Measurements from ENCODE around the gene CAPN7.

The CAPN7 gene

DNA sequence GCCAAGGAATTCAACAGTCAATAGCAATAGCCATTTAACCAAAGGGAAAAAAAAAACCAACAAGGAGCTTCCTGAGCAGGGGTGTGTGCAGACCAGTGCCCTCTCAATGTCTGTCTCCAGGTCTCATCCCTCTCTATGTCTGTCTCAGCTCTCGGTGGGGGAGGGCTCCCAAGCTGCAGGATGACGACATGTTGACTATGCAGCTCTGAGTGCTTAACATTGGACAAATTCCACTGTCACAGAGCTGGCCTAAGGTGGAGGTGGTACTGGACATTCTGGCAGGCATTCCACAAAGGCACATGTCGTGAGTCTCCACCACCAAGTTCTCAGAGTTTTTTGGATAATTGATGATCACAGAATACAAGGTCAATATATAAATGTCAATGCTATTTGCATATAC lies 2.0 kb upstream of the CAPN7 start:
- FAIRE-seq = no peak

GRCh38 chr3:15205482-15205933 lies 538 bp upstream of the CAPN7 start:
- FAIRE-seq = no peak

- FAIRE-seq = no peak
Observed at GRCh38 chr3:15206662-15207576, 873 bp downstream of the CAPN7 start.

DNA sequence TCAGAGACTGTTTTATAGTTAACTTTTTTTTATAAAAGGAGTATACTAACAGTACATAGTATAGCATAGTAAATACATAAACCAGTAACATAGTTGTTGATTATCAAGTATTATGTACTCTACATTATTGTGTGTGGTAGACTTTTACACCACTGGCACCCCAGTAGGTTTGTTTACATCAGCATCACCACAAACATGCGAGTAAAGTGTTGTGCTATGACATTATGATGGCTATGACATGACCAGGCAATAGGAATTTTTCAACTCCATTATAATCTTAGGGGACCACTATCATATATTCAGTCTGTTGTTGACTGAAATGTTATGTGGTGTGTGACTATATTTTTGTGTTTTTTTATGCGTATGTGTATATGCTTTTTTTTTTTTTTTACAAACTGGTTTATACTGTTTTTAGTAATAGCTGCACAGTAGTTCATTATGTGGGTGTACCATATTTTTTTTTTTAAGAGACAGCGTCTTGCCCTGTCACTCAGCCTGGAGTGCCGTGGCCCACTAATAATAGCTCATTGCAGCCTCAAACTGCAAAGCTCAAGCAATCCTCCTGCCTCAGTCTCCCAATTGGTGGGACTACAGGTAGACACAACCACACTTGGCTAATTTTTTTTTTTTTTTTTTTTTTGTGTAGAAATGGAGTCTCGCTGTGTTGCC lies 1.9 kb downstream of the CAPN7 start:
- FAIRE-seq = no peak

DNA sequence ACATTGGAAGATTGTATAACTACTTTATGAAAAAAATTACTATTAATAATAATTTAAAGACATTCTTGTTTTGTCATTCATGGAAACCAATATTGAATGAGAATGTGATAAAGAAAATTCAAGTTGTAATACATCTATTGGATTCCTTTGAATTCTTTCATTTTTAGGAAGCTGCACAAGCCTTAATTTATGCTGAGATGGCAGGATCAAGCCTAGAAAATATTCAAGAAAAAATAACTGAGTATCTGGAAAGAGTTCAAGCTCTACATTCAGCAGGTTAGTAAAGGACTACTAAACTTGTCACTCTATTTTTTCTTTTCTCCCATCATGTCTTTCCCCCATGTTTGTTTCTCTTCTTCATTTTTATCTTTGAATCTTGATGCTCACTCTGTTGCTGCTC lies 5.9 kb downstream of the CAPN7 start:
- no peak for FAIRE-seq

- no peak for FAIRE-seq
Observed at GRCh38 chr3:15214758-15215157, 8.7 kb downstream of the CAPN7 start.

DNA sequence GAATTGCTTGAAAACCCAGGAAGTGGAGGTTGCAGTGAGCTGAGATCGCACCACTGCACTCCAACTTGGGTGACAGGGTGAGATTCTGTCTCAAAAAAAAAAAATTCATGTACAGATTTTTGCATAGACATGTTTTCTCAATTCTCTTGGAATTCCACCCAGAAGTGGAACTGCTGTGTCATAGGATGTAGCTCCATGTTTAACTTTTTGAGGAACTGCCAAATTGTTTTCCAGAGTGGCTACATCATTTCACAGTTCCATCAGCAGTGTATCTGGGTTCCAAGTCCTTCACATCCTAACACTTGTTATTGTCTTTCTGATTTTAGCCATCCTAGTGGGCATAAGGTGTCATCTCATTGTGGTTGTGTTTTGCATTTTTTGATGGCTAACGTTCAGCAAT lies 9.9 kb downstream of the CAPN7 start:
- FAIRE-seq = no peak

DNA sequence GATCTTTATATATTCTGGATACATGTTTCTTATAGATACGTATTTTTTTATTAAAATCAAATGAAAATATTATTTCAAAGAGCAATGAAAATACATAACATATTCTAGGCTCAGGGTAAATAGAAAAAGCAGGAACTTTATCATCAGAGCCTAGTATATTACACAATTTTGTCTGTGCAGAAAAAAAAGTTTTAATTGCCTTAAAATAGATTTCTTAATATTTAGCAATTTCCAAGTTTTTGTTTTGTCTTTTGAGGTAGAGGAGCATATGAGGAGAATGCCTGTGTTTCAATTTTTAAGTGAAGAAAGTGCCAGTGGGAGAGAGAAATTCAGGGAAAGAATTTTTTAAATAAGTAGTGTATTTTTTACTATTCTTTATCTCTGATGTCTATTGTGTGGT lies 10.5 kb downstream of the CAPN7 start:
- no peak for FAIRE-seq

DNA sequence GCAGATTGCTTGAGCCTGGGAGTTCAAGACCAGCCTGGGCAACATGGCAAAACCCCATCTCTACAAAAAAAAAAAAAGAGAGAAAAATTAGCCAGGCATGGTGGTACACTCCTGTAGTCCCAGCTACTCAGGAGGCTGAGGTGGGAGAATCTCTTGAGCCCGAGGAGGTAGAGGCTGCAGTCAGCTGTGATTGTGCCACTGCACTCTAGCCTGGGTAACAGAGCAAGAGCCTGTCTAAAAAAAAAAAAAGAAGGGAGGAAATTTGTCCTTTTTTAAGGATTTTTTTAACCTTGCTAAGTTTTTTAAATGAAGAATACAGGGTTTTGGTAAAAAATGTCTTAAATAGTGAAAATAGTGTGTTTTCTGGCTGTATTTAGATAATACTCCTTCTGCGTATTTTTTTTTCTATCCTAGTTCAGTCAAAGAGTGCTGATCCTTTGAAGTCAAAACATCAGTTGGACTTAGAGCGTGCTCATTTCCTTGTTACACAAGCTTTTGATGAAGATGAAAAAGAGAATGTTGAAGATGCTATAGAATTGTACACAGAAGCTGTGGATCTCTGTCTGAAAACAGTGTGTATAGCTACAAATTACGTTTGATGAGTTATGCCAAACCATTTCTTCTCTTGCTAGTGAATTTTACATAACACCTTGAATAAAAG lies 11.1 kb downstream of the CAPN7 start:
- FAIRE-seq = peak; percentile 13

- FAIRE-seq = no peak
Observed at GRCh38 chr3:15217841-15218267, 11.8 kb downstream of the CAPN7 start.

DNA sequence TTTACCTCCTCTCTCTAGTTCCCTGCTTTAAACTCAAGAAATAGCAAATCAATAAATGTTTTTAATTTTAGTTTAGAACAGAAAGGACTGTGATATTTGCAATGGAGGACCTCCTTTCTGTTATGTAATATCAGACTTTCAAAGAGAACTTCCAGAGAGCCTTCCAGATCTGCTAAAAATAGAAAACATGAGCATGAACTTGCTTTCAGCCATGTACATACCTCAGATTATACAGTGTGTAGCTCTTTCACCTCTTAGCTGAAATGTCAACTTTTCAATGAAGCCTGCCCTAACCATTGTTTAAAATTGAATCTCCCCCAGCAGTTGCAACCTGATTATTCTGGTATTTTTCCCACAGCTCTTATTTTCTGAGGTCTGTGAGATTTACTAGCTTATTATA lies 12.6 kb downstream of the CAPN7 start:
- FAIRE-seq = no peak

DNA sequence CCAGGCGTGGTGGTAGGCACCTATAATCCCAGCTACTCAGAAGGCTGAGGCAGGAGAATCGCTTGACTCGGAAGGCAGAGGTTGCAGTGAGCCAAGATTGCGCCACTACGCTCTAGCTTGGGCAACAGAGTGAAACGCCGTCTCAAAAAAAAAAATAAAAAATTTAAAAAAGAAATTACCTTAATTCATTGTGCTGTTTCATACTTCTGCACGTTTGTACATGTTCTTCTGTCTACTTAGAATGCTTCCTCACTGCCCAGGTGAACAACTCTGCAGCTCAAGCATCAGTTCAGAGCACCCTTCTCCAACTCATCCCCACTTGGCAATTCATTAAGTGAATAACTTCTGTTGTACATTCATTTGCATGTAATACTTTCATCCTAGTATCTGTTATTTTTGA lies 14.0 kb downstream of the CAPN7 start:
- FAIRE-seq = no peak

- no peak for FAIRE-seq
Observed at GRCh38 chr3:15220661-15221060, 14.6 kb downstream of the CAPN7 start.

DNA sequence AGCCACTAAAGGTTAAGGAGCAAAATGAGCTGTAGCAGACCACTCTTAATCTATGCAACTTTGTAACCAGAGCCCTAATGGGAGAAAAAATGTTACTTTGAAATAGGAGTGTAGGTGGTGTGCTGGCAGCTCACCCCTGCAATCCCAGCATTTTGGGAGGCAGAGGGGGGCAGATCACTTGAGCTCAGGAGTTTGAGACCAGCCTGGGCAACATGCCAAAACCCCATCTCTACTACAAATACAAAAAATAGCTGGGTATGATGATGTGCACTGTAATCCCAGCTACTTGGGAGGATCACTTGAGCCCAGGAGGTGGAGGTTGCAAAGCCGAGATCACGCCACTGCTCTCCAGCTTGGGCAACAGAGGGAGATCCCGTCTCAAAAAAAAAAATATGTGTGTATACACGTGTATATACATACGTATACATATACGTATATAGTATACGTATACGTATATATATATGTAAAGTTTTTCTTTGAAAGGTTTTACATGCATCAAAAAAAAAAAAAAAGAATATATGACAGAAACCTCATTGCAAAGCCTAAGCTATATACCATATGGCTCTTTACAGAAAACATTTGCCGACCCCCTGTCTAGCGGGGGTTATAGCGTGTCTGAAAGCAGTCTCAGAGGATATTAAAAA lies 15.7 kb downstream of the CAPN7 start:
- FAIRE-seq = no peak

- FAIRE-seq = no peak
Observed at GRCh38 chr3:15223685-15224572, 17.9 kb downstream of the CAPN7 start.

- FAIRE-seq = no peak
Observed at GRCh38 chr3:15228147-15228546, 22.1 kb downstream of the CAPN7 start.

DNA sequence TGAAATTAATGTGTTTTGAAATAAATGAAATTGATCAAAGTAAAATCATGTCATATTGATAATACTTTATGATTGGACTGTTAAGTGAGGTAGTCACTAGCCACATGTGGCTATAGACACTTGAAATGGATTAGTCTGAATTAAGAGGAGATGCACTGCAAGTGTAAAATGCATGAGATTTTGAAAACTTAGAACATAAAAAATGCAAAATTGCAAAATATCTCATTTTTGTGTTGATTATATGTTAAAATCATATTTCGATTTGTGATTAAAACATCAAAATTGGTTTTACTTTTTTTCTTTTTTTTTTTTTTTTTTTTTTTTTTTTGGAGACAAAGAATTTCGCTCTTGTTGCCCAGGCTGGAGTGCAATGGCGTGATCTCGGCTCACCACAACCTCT lies 23.2 kb downstream of the CAPN7 start:
- FAIRE-seq = no peak

GRCh38 chr3:15241341-15241740 lies 35.3 kb downstream of the CAPN7 start:
- FAIRE-seq = no peak

DNA sequence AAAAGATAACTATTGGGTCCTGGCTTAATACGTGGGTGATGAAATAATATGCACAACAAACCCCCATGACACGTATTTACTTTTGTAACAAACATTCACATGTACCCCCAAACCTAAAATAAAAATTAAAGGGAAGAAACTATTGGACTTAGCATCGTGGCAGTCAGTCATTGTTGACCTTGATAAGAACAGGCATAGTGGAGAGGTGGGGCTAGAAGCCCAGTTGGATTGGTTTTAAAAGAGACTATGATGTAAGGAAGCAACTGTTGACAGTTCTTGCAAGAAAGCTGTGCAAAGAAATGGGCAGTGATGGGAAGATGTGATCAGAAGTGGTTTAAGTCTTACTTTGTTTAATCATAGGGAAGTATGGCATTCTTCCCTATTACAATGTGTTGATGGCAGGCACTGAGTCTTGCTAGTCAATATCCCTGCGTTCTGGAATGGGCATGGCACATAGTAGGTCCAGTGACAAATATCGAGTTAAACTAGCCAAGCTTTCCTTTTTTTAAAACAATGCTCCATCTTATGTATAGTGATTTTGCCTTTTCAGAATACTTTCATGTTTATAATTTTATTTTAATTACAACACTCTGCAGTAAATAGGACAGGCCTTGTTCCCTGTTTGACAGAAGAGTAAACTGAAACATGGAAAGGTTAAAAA lies 37.9 kb downstream of the CAPN7 start:
- peak; percentile 41 for FAIRE-seq

- no peak for FAIRE-seq
Observed at GRCh38 chr3:15246186-15246585, 40.1 kb downstream of the CAPN7 start.

DNA sequence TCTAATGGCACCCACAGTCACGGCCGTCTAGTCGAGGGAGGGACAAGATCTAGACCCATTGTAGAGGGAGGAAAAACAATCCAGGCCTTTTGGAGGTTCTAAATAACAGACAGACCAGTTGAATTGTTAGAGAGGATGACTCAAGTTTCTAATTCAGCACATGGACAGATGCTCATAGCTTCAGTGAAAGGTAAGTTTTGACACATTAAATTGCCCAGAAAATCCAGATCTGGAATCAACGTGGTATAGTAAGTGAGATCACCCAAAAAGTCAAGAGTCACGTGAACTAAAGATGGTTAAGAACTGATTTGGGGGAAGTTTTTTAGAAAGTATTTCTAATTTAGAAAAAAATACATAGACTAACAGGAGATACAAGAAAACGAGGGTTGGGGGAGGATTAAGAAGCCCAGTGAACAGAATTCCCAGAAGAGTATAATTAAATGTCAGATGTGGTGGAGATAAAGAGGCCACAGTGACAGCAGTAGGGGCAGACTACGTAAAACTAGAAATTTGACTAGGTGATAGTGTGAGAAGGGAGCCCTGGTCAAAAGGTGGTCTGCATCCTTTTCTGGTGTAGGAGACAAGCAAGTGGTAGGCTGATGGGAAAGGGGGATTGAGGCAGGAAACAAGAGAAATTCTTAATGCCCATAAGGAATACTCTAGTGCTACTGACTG lies 47.1 kb downstream of the CAPN7 start:
- no peak for FAIRE-seq
